Endothelial cell of umbilical vein (primary cell): ENCODE measurements around the gene DSG2. TPM values are rescaled to one million over a fixed set of nuclear protein-coding genes. Genes with fewer than 3 reads are reported as not detected.
"Not testable (repeated sequence)": the region's sequence is repeated elsewhere in the genome, so short reads cannot be mapped to it uniquely, and the experiment has no call there.

Experiments
- BruUV-seq: library from RNA; stranded (reverse); fragments of 400-500 nt; replicated peaks from 2 replicates; lab custom pipeline; 2021; lab: Mats Ljungman, UMichigan
- CTCF ChIA-PET: fragments of 300-600, 350-600 bp; sonication (Branson Sonifier 250); formaldehyde crosslinking; loops from one replicate; lab custom pipeline; 2021; ENCODE audit warnings: antibody characterized with exemption, inconsistent platforms; lab: Charles Lee
- POLR2A ChIA-PET: fragments of 300-600, 350-600 bp; sonication (Branson Sonifier 250); formaldehyde crosslinking; loops from one replicate; lab custom pipeline; 2021; ENCODE audit warnings: antibody characterized with exemption, inconsistent platforms; lab: Charles Lee
- DNase-seq: peaks from one replicate; pipeline ENCODE4 v3.0.0-alpha.2; 2011; ENCODE audit warnings: low read depth, low spot score
- FAIRE-seq: peaks from 2 replicates; lab custom pipeline; 2011; peaks lifted over from hg19 to GRCh38; lab: Jason Lieb, UNC
- H2AFZ ChIP-seq: 2 replicates; pipeline ENCODE4 v1.6.0; 2012; ENCODE audit warnings: low read depth, low read length, control low read depth, inconsistent platforms
- H3K27ac ChIP-seq: 2 replicates; pipeline ENCODE4 v1.5.1; 2011; ENCODE audit warnings: low read depth, mild to moderate bottlenecking, control low read depth, low read length, moderate library complexity; ENCODE audit not compliant: insufficient read depth
- H3K27me3 ChIP-seq, 2 experiments: 2 replicates each; pipeline versions ENCODE4 v1.6.0 to v1.6.1; 2011; ENCODE audit warnings: low read length in 2 of 2, mixed read lengths in 1 of 2; ENCODE audit not compliant: control insufficient read depth in 2 of 2, insufficient read depth in 2 of 2
- H3K36me3 ChIP-seq, 2 experiments: 2 replicates in 1 of 2; 3 replicates in 1 of 2; pipeline ENCODE4 v1.5.1; 2011; ENCODE audit warnings: low read length in 2 of 2, mild to moderate bottlenecking in 1 of 2, moderate library complexity in 1 of 2; ENCODE audit not compliant: control insufficient read depth in 2 of 2, insufficient read depth in 2 of 2; ENCODE audit errors: extremely low read depth in 1 of 2
- H3K4me1 ChIP-seq: 3 replicates; pipeline ENCODE4 v1.5.1; 2011; ENCODE audit warnings: mild to moderate bottlenecking, low read length; ENCODE audit not compliant: control insufficient read depth, insufficient read depth; ENCODE audit errors: extremely low read depth
- H3K4me2 ChIP-seq: 2 replicates; pipeline ENCODE4 v1.6.1; 2011; ENCODE audit warnings: low read length, control low read depth, mixed read lengths; ENCODE audit not compliant: insufficient read depth
- H3K4me3 ChIP-seq, 3 experiments: fragments of 200-600 bp in 1 of 3; sonication (generic), shearing (Covaris generic) in 1 of 3; replicated peaks in 1 of 3; 2 replicates each; pipeline ENCODE4 v1.5.1; 2011 to 2016; ENCODE audit warnings: control low read depth in 3 of 3, low read length in 3 of 3, mild to moderate bottlenecking in 2 of 3, inconsistent platforms in 1 of 3, low read depth in 1 of 3, moderate library complexity in 1 of 3; ENCODE audit not compliant: insufficient read depth in 1 of 3
- H3K79me2 ChIP-seq: 2 replicates; pipeline ENCODE4 v1.6.0; 2012; ENCODE audit warnings: low read length, inconsistent platforms; ENCODE audit not compliant: control insufficient read depth, insufficient read depth
- H3K9ac ChIP-seq: replicated peaks from 2 replicates; pipeline ENCODE3; 2011; ENCODE audit warnings: low read length, control low read depth; ENCODE audit not compliant: insufficient read depth; ENCODE audit errors: extremely low read depth
- H3K9me1 ChIP-seq: replicated peaks from 3 replicates; pipeline ENCODE4 v1.6.0; 2011; ENCODE audit warnings: mild to moderate bottlenecking, low read length; ENCODE audit not compliant: control insufficient read depth, insufficient read depth; ENCODE audit errors: extremely low read depth
- H3K9me3 ChIP-seq: replicated peaks from 2 replicates; pipeline ENCODE4 v1.5.1; 2012; ENCODE audit warnings: low read length, inconsistent platforms; ENCODE audit not compliant: control insufficient read depth, insufficient read depth
- H4K20me1 ChIP-seq: replicated peaks from 2 replicates; pipeline ENCODE3; 2011; ENCODE audit warnings: mild to moderate bottlenecking, low read length; ENCODE audit not compliant: control insufficient read depth, insufficient read depth; ENCODE audit errors: extremely low read depth
- CTCF ChIP-seq, 2 donors: IDR thresholded peaks; 1 replicate in 1 of 2; 2 replicates in 1 of 2; pipeline ENCODE4 v1.5.1; 2011; ENCODE audit warnings: low read length in 2 of 2, mild to moderate bottlenecking in 2 of 2, moderate library complexity in 2 of 2, control low read depth in 1 of 2, inconsistent platforms in 1 of 2, low read depth in 1 of 2; ENCODE audit not compliant: insufficient read depth in 1 of 2; ENCODE audit errors: extremely low read depth in 1 of 2
- EZH2 ChIP-seq: IDR thresholded peaks from 2 replicates; pipeline ENCODE4 v1.6.1; 2012; ENCODE audit warnings: borderline replicate concordance, low read depth, mild to moderate bottlenecking, moderate library complexity, low read length, inconsistent platforms; ENCODE audit not compliant: severe bottlenecking
- FOS ChIP-seq: IDR thresholded peaks from 2 replicates; pipeline ENCODE4 v1.6.1; 2011; ENCODE audit warnings: mild to moderate bottlenecking, low read length, moderate library complexity, borderline replicate concordance; ENCODE audit not compliant: insufficient read depth
- GATA2 ChIP-seq: IDR thresholded peaks from 2 replicates; pipeline ENCODE4 v1.7.0; 2011; ENCODE audit warnings: low read depth, mild to moderate bottlenecking, moderate library complexity, mixed read lengths, low read length; ENCODE audit not compliant: insufficient read length, insufficient read depth
- JUN ChIP-seq: IDR thresholded peaks from 2 replicates; pipeline ENCODE4 v1.6.1; 2011; ENCODE audit warnings: borderline replicate concordance, low read depth; ENCODE audit not compliant: insufficient read length, insufficient read depth
- MAX ChIP-seq: IDR thresholded peaks from 2 replicates; pipeline ENCODE4 v1.6.1; 2011; ENCODE audit not compliant: insufficient read depth, insufficient read length
- MYC ChIP-seq: IDR thresholded peaks from one replicate; pipeline ENCODE4 v1.6.1; 2011; ENCODE audit warnings: mild to moderate bottlenecking, low read depth, low read length
- POLR2A ChIP-seq: IDR thresholded peaks from 2 replicates; pipeline ENCODE4 v1.6.1; 2012; ENCODE audit warnings: low read depth, mild to moderate bottlenecking, control low read depth, low read length
- POLR2AphosphoS5 ChIP-seq: IDR thresholded peaks from 2 replicates; pipeline ENCODE4 v1.6.1; 2012; ENCODE audit warnings: low read depth, mild to moderate bottlenecking, control low read depth, low read length, moderate library complexity; ENCODE audit not compliant: insufficient read depth
- dilution Hi-C: fragments of 300-500 bp; cut with MboI; formaldehyde crosslinking; loops from one replicate; pipeline ENCODE4 v1.15.0; 2019; ENCODE audit warnings: low sequenced_read_pairs; ENCODE audit not compliant: extremely low pct_ligation_motif_present
- intact Hi-C: fragments of 100-400 bp; cut with micrococcal nuclease; formaldehyde crosslinking; loops from one replicate; pipeline ENCODE4 v1.10.0; 2022
- polyA plus RNA-seq, 4 experiments: library from polyadenylated mRNA; depleted of rRNA in 3 of 4; stranded (reverse) in 3 of 4; unstranded in 1 of 4; fragments of >200 nt; gene quantifications; 2 replicates each; pipeline versions ENCODE4 v1.2.1 to v1.2.3, GENCODE V29; 2011 to 2012; ENCODE audit warnings: missing spikeins in 1 of 4
- total RNA-seq: library from RNA; stranded (reverse); gene quantifications from 2 replicates; pipeline ENCODE4 v1.2.3, GENCODE V29; 2021

DSG2 gene
- total and polyA plus RNA-seq, 2 donors (not counting 3 experiments of a cell fraction or from before 2014, with no cell fraction given): 0.04 TPM

GRCh38 chr18:31493941-31494340, 4.0 kb upstream of the DSG2 start:
- intact Hi-C loops: no loop called here
- H3K9me1 ChIP-seq: no peaks in the 10 kb centered on the region
- no peaks in the 10 kb centered on the region for H3K79me2 ChIP-seq
- no peak for DNase-seq
- CTCF ChIA-PET: no interaction called here
- POLR2A ChIA-PET: no interaction called here
- no peak overlapping the region for H3K4me3 ChIP-seq
- no peak overlapping the region for H2AFZ ChIP-seq
- H4K20me1 ChIP-seq: no peaks in the 10 kb centered on the region
- TF ChIP-seq POLR2AphosphoS5 (no peak), CTCF (IDR thresholded peaks at IDR 0.05; ENCODE audit: extremely low read depth in 1 of 2, insufficient read depth in 1 of 2, low read depth in 1 of 2, low read length in 2 of 2) (no peak), GATA2 (no peak), MYC (no peak), EZH2 (no peak), MAX (no peak), JUN (no peak), FOS (no peak), POLR2A (no peak)
- no peaks in the 10 kb centered on the region for H3K36me3 ChIP-seq
- H3K9ac ChIP-seq: no peak overlapping the region
- BruUV-seq: no TSS peak
- H3K27ac ChIP-seq: no peak overlapping the region
- H3K27me3 ChIP-seq: peaks cover 11 to 18% of the 10 kb centered on the region in 2 experiments
- H3K4me2 ChIP-seq: no peak overlapping the region
- no peaks in the 10 kb centered on the region for H3K9me3 ChIP-seq
- FAIRE-seq: no peak
- no peaks in the 10 kb centered on the region for H3K4me1 ChIP-seq
- dilution Hi-C loops: no loop called here

- H3K4me1 ChIP-seq, H3K36me3 ChIP-seq, H3K4me2 ChIP-seq, CTCF ChIA-PET, H3K4me3 ChIP-seq, H3K9me3 ChIP-seq, H3K9me1 ChIP-seq, H3K79me2 ChIP-seq, BruUV-seq, POLR2A ChIA-PET, intact Hi-C loops, dilution Hi-C loops, FAIRE-seq, DNase-seq, H4K20me1 ChIP-seq, H2AFZ ChIP-seq, H3K9ac ChIP-seq, H3K27ac ChIP-seq: not testable (repeated sequence)
- peaks cover 11 to 27% of the 10 kb centered on the region in 2 experiments for H3K27me3 ChIP-seq
These were observed 3.2 kb upstream of the DSG2 start for GRCh38 chr18:31494705-31495244.
